DMS114 treated with DMSO at 0.1 percent for 48 hours (cell line): Measurements from ENCODE around the gene PPP1R1C.

Experiments used
- DNase-seq: peaks from one replicate; lab custom pipeline; 2025; ENCODE audit not compliant: unreplicated experiment; lab: John Stamatoyannopoulos, UW

The PPP1R1C gene

GRCh38 chr2:182062329-182062972 is 76.8 kb downstream of the PPP1R1C start:
- DNase-seq: no peak

DNA sequence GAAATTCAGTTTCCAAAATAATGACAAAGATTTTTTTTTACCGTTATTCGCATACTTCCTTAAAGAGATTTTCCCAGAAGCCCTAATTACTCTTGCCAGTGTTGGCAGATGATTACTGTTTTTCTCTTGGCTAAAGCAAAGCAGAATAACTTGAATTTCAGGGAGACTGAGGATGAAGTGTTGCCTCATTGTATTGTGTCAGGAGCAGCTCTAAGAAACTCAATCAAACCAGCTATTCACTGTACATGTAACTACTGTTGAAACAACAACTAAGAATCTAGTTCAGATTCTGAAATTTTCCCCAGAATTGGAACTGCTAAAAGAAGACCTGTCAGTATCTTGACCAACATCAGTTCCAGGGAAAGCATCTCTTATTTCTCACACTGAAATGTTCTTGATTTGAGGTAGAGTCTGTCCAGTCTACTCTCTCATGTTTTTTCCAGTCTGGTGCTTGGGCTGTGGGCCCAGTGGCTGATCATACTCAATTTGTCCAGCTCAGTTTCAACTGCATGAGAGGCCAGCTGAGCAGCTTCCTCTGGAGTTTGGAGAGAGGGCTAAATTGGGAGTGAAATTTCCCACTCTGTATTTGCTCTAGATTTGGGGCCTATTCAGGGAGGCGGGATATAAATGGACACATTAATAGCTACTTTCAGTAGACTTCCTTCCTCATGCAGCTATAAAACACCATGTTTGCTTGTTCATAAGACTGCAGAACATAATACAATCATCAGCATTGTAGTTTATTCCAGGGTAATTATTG is 78.5 kb downstream of the PPP1R1C start:
- no peak for DNase-seq

DNA sequence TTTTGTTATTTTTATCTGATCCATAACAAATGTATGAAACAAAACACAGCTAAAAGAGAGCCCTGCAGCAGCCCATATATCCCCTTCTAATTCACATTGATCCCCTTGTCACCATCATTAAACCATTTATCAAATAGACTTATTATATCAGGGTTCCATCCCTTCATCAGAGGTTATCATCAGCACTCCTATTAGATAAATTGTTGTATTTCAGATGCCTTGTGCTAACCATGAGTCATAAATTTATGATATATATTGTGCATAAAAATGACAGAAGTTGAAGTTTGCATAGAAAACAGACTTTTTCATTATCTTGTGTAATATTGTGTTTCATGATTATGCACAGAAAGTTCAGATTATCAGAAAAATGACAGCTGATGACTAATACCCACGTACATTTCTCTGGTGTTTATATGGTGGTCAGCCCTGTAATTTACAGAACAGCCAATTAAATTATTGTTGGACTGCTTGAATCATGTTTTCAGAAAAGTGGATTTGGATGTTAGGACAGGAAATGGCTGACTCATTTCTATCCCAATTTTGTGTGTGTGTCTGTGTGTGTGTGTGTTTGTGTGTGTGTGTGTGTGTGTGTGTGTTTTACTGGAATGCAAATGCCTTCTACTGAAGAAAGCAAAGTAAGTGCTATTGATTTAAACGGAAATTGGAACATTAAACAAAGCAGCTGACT is 80.9 kb downstream of the PPP1R1C start:
- DNase-seq: no peak

GRCh38 chr2:182067393-182067792 is 81.7 kb downstream of the PPP1R1C start:
- no peak for DNase-seq

GRCh38 chr2:182068811-182069210 is 83.2 kb downstream of the PPP1R1C start:
- DNase-seq: no peak

DNA sequence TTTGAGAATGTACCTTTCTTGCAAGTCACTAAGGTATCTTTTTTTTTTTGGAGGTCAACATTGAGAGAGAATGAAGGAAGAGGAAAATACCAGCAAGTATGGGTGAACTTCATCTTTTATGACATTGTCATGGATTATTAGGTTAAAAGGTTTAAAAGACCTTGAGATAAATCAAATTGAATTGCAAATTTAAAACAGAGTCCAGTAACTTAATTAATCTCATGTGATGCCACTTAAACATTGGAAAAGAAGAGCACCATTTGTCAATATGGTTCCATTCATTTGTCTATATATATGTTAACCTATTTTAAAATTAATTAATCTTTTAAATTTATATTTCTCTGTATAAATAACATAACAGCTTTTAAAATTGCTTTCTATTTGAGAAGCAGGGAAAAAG is 83.8 kb downstream of the PPP1R1C start:
- no peak for DNase-seq

DNA sequence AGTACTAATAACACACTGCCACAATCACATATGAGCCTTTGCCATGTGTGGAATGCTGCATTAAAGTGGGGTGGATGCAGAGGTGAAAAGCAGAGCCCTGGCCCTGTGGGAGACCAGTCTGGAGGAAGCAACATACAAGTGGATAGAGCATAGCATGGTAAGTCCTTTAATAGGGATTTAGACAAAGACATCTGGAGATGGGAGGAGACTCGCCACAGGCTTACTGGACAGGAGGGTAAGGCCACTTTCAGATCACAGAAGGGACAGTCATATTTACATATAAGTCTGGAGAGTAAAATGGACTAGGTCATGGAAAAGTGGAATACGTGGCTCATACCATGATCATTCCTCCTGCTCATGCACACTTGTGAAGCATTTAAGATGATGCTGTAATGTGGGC is 84.3 kb downstream of the PPP1R1C start:
- DNase-seq: no peak

- no peak for DNase-seq
Observed at GRCh38 chr2:182070736-182071135, 85.1 kb downstream of the PPP1R1C start.

DNA sequence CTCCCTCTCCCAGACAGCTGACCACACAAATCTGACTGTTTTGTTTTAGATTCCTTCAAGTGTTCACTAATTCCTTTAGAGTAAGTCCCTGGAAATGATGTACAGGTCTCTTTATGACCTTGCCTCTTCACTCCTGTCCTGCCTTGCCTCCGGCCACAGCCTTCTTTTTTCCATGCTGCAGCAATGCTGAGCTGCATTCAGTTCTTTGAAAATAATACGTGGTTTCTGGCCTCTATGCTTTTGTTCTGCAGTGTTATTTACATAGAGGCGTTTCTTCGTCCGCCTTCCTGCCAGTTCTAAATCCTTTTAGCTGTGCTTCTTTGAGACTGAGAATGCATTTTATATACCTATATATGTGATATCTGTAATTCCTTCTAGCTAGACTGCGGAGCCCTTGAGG is 87.2 kb downstream of the PPP1R1C start:
- DNase-seq: no peak

GRCh38 chr2:182073613-182074012 is 88.0 kb downstream of the PPP1R1C start:
- no peak for DNase-seq

- DNase-seq: no peak
Observed at GRCh38 chr2:182077023-182077422, 91.4 kb downstream of the PPP1R1C start.

DNA sequence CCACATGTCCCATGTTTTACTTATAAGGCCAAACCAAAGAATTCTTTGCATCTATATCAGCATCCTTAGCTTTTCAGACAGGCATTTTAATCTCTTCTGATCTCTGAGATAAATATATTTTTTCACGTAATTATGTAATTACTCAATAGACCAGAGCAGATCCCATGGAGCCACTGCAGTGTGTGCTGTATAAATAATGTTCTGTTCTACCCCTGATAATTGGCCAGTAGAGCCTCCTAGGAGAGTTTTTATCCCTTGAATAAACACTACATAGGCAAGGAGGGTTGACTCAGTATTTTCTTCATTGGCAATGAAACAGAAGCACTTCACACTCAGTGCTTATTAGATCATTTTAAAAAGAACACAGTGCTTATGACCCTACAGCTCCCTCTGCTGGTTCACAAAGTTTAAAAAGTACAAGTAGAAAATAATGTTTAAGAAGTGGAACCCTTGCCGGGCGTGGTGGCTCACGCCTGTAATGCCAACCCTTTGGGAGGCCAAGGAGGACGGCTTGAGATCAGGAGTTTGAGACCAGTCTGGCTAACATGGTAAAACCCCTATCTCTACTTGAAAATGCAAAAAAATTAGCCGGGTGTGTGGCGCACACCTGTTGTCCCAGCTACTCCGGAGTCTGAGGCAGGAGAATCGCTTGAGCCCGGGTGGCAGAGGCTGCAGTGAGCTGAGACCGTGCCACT is 91.9 kb downstream of the PPP1R1C start:
- DNase-seq: peak; percentile 22

- DNase-seq: no peak
Observed at GRCh38 chr2:182078988-182079602, 93.4 kb downstream of the PPP1R1C start.

- DNase-seq: no peak
Observed at GRCh38 chr2:182080493-182080892, 94.8 kb downstream of the PPP1R1C start.

DNA sequence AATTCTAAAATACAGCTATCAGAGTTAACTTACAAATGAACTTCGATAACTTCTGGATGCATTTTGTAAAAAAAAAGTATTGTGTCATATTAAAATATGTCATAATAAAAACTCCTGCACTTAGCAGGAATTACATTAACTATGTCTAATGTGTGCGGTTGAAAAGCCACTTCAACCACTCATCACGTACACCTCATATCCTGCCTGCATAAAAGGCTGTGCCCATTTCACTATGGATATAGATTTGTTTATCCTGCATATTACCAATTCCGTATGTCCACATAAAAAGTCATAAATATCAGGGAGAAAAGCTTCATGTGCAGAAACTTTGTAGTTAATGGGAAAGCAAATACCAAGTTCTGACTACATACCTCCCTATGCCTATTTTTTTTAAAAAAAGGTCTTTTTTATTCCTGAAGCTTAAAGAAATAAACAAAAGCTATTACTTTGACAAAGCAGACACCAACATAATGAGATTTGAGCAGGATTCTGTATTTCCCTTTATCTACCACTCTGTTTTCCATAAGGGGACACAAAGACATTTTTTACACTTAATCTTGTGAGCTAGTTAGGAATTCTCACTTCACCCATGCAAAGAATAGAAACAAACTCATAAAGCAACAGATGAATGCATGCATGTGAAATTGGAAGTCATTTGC is 96.1 kb downstream of the PPP1R1C start:
- no peak for DNase-seq

- DNase-seq: no peak
Observed at GRCh38 chr2:182088681-182089320, 103.1 kb downstream of the PPP1R1C start.

- DNase-seq: no peak
Observed at GRCh38 chr2:182090486-182090885, 104.8 kb downstream of the PPP1R1C start.

- DNase-seq: no peak
Observed at GRCh38 chr2:182097571-182098164, 112.0 kb downstream of the PPP1R1C start.

GRCh38 chr2:182098648-182099047 is 113.0 kb downstream of the PPP1R1C start:
- DNase-seq: no peak

- no peak for DNase-seq
Observed at GRCh38 chr2:182101263-182101662, 115.6 kb downstream of the PPP1R1C start.
